HEK293 (cell line): ENCODE results near the gene AGAP9.
"Not testable (repeated sequence)": the region's sequence is repeated elsewhere in the genome, so short reads cannot be mapped to it uniquely, and the experiment has no call there.

Experiments
- RBAK ChIP-seq: fragments of 450-650 bp; formaldehyde crosslinking; IDR thresholded peaks from 2 replicates; pipeline ENCODE4 v1.5.1; 2016; ENCODE audit warnings: missing biosample characterization, missing genetic modification characterization
- ZNF366 ChIP-seq: fragments of 450-650 bp; formaldehyde crosslinking; conservative IDR thresholded peaks from 2 replicates; pipeline ENCODE4 v1.5.1; 2016; ENCODE audit warnings: missing biosample characterization, missing genetic modification characterization
- ZNF433 ChIP-seq: fragments of 450-650 bp; formaldehyde crosslinking; IDR thresholded peaks from 2 replicates; pipeline ENCODE4 v1.5.1; 2016; ENCODE audit warnings: missing biosample characterization, missing genetic modification characterization, low read depth
- ZNF561 ChIP-seq: fragments of 450-650 bp; IDR thresholded peaks from 2 replicates; pipeline ENCODE4 v1.5.1; 2018; ENCODE audit warnings: missing biosample characterization, missing genetic modification characterization, borderline replicate concordance
- TF ChIP-seq, protein P1 (sequence below): fragments of 450-650 bp; formaldehyde crosslinking; IDR thresholded peaks from 2 replicates; pipeline ENCODE4 v1.5.1; 2016; ENCODE audit warnings: missing biosample characterization, missing genetic modification characterization
- TF ChIP-seq, protein P2 (sequence below): fragments of 450-650 bp; formaldehyde crosslinking; IDR thresholded peaks from 2 replicates; pipeline ENCODE4 v1.5.1; 2016; ENCODE audit warnings: missing biosample characterization, missing genetic modification characterization, low read depth
- TF ChIP-seq, protein P3 (sequence below): fragments of 450-650 bp; formaldehyde crosslinking; IDR thresholded peaks from 2 replicates; pipeline ENCODE4 v1.5.1; 2016; ENCODE audit warnings: missing biosample characterization, missing genetic modification characterization

DNA sequence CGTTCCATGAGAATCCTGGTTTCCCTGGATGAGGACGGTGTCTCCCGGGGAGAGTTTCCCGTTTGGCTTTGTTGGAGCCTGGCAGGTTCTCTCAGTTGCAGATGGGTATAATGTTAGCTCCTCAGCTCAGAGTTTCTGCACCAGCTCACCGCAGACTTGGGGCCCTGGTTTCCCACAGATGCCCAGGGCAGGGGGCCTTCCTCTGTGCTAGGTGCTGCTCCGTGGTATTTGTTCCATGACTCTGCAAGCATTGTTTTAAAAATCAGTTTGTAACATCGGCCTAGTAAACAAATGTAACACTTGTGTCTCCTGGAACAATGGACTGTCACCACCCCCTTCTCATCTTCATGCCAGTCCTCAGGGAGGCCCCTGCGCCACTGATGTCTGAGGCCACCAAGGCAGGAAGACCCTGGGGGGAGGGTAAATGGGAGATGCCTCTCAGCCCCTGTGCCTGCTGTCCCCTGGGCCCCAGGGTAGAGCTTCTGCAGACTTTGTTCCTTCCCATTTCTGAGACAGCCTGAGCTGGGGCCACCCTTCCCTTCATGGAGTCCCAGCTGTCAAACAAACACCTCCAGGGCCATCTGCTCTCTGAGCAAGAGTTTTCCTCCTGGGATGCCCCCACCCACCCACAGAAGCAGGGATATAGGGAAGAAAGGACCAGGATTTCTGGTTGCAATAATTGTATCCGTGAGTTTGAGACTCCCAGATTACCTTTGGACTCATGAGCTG lies 67.9 kb downstream of the AGAP9 start:
- TF ChIP-seq, protein P1, sequence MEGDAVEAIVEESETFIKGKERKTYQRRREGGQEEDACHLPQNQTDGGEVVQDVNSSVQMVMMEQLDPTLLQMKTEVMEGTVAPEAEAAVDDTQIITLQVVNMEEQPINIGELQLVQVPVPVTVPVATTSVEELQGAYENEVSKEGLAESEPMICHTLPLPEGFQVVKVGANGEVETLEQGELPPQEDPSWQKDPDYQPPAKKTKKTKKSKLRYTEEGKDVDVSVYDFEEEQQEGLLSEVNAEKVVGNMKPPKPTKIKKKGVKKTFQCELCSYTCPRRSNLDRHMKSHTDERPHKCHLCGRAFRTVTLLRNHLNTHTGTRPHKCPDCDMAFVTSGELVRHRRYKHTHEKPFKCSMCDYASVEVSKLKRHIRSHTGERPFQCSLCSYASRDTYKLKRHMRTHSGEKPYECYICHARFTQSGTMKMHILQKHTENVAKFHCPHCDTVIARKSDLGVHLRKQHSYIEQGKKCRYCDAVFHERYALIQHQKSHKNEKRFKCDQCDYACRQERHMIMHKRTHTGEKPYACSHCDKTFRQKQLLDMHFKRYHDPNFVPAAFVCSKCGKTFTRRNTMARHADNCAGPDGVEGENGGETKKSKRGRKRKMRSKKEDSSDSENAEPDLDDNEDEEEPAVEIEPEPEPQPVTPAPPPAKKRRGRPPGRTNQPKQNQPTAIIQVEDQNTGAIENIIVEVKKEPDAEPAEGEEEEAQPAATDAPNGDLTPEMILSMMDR (tag by site-specific recombination): not testable (repeated sequence)
- TF ChIP-seq, protein P2, sequence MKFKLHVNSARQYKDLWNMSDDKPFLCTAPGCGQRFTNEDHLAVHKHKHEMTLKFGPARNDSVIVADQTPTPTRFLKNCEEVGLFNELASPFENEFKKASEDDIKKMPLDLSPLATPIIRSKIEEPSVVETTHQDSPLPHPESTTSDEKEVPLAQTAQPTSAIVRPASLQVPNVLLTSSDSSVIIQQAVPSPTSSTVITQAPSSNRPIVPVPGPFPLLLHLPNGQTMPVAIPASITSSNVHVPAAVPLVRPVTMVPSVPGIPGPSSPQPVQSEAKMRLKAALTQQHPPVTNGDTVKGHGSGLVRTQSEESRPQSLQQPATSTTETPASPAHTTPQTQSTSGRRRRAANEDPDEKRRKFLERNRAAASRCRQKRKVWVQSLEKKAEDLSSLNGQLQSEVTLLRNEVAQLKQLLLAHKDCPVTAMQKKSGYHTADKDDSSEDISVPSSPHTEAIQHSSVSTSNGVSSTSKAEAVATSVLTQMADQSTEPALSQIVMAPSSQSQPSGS: not testable (repeated sequence)
- not testable (repeated sequence) for TF ChIP-seq ZNF433 (tag by site-specific recombination); ZNF561 (tag by site-specific recombination); ZNF366; RBAK (tag by site-specific recombination)
- TF ChIP-seq, protein P3, sequence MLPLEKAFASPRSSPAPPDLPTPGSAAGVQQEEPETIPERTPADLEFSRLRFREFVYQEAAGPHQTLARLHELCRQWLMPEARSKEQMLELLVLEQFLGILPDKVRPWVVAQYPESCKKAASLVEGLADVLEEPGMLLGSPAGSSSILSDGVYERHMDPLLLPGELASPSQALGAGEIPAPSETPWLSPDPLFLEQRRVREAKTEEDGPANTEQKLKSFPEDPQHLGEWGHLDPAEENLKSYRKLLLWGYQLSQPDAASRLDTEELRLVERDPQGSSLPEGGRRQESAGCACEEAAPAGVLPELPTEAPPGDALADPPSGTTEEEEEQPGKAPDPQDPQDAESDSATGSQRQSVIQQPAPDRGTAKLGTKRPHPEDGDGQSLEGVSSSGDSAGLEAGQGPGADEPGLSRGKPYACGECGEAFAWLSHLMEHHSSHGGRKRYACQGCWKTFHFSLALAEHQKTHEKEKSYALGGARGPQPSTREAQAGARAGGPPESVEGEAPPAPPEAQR (tag by site-specific recombination): not testable (repeated sequence)
